CD4-positive, alpha-beta memory T cell (primary cell): ENCODE results near the gene CACNA1E. TPM values are rescaled to one million over a fixed set of nuclear protein-coding genes. Genes with fewer than 3 reads are reported as not detected.

Source experiments
- CTCF ChIA-PET: fragments of 350-600 bp; sonication (Branson Sonifier 250); formaldehyde crosslinking; loops from one replicate; lab custom pipeline; 2021; ENCODE audit warnings: inconsistent platforms; ENCODE audit not compliant: partially characterized antibody; lab: Charles Lee
- POLR2A ChIA-PET: fragments of 350-600 bp; sonication (Branson Sonifier 250); formaldehyde crosslinking; loops from one replicate; lab custom pipeline; 2021; ENCODE audit not compliant: partially characterized antibody; lab: Charles Lee
- DNase-seq, 5 donors: peaks; one replicate each; pipeline versions ENCODE4 v3.0.0 to v3.0.0-alpha.2; 2020 to 2022; ENCODE audit warnings: mixed read lengths in 1 of 5
- H3K27ac ChIP-seq: one replicate; pipeline ENCODE4 v1.7.0; 2013; ENCODE audit warnings: low read depth, low read length
- H3K27me3 ChIP-seq: 2 replicates; pipeline ENCODE4 v1.7.0; 2013; ENCODE audit warnings: mild to moderate bottlenecking, low read length, moderate library complexity; ENCODE audit not compliant: insufficient read depth
- H3K36me3 ChIP-seq: 2 replicates; pipeline ENCODE4 v1.7.0; 2013; ENCODE audit warnings: mild to moderate bottlenecking, low read length, moderate library complexity; ENCODE audit not compliant: insufficient read depth
- H3K4me1 ChIP-seq: 2 replicates; pipeline ENCODE4 v1.7.0; 2013; ENCODE audit warnings: mild to moderate bottlenecking, low read length, moderate library complexity; ENCODE audit not compliant: insufficient read depth
- H3K4me3 ChIP-seq, 2 donors: one replicate each; pipeline ENCODE4 v1.7.0; 2013; ENCODE audit warnings: low read length in 2 of 2, mild to moderate bottlenecking in 1 of 2
- H3K9me3 ChIP-seq, 2 donors: one replicate each; pipeline ENCODE4 v1.7.0; 2013; ENCODE audit warnings: low read length in 2 of 2, control low read depth in 1 of 2; ENCODE audit not compliant: control insufficient read depth in 1 of 2
- H3K27ac Mint-ChIP-seq, 7 donors: one replicate each; pipeline ENCODE4 v1.8.0; 2020 to 2021; ENCODE audit warnings: mixed read lengths in 7 of 7, mild to moderate bottlenecking in 6 of 7, inconsistent platforms in 3 of 7, moderate library complexity in 3 of 7
- H3K27me3 Mint-ChIP-seq, 2 donors: one replicate each; pipeline ENCODE4 v1.8.0; 2020 to 2021; ENCODE audit warnings: mixed read lengths in 2 of 2
- H3K36me3 Mint-ChIP-seq, 2 donors: one replicate each; pipeline ENCODE4 v1.8.0; 2020 to 2021; ENCODE audit warnings: mixed read lengths in 2 of 2, inconsistent platforms in 1 of 2, mild to moderate bottlenecking in 1 of 2
- H3K4me1 Mint-ChIP-seq, 4 donors: one replicate each; pipeline ENCODE4 v1.8.0; 2020 to 2021; ENCODE audit warnings: mixed read lengths in 4 of 4, mild to moderate bottlenecking in 1 of 4
- H3K4me3 Mint-ChIP-seq, 8 donors: one replicate each; pipeline ENCODE4 v1.8.0; 2020 to 2021; ENCODE audit warnings: mixed read lengths in 8 of 8, mild to moderate bottlenecking in 7 of 8, moderate library complexity in 6 of 8, inconsistent platforms in 3 of 8
- H3K9me3 Mint-ChIP-seq, 8 donors: one replicate each; pipeline ENCODE4 v1.8.0; 2020 to 2021; ENCODE audit warnings: mixed read lengths in 8 of 8, mild to moderate bottlenecking in 5 of 8, inconsistent platforms in 3 of 8, moderate library complexity in 1 of 8
- intact Hi-C: fragments of 100-400 bp; cut with micrococcal nuclease; formaldehyde crosslinking; loops from one replicate; pipeline ENCODE4 v1.15.1; 2023
- polyA plus RNA-seq, 2 donors: library from polyadenylated mRNA; unstranded; fragments of 300-500 nt; fragmentation: Illumina TruSeq; gene quantifications; one replicate each; pipeline ENCODE4 v1.2.3, GENCODE V29; 2021
- total RNA-seq, 2 experiments: library from RNA; stranded (reverse); gene quantifications; one replicate each; pipeline ENCODE4 v1.2.3, GENCODE V29; 2021

Gene CACNA1E
- total and polyA plus RNA-seq, 4 experiments from 2014 or later, result not detected

DNA sequence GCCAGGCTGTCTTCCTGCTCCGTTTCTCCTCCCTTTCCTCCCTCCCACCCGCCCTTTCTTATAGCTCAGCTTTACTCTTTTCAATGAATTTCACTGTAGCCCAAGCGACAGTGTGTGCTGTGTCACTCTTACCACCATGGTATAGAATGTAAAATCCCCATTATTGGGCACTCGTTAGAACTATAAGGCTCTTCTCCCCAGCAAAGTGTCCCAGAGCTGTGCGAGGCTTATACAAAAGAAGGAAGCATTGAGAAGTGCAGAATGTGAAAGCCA, 192.5 kb downstream of the CACNA1E start:
- H3K27me3 ChIP-seq, result no peaks in the 10 kb centered on the region
- H3K4me1 ChIP-seq, result no peaks in the 10 kb centered on the region
- ChIA-PET POLR2A (no interaction called here), CTCF (no interaction called here)
- Mint-ChIP-seq H3K4me1 (no peaks in the 10 kb centered on the region), H3K27me3 (peaks cover 15 to 21% of the 10 kb centered on the region in 2 donors), H3K36me3 (no peaks in the 10 kb centered on the region), H3K9me3 (peaks cover 0 to 8% (median 3%) of the 10 kb centered on the region in 8 donors), H3K4me3 (no peak overlapping the region), H3K27ac (no peak overlapping the region)
- no peaks in the 10 kb centered on the region for H3K36me3 ChIP-seq
- no peak overlapping the region for H3K4me3 ChIP-seq
- intact Hi-C loops, result loop anchor here (10.0 kb wide), 1 partner anchor 379 kb away; no protein-coding TSS in a partner anchor
- no peak for DNase-seq
- H3K9me3 ChIP-seq, result no peaks in the 10 kb centered on the region
- H3K27ac ChIP-seq, result no peak overlapping the region

GRCh38 chr1:181676269-181676668, 193.0 kb downstream of the CACNA1E start:
- no peak for DNase-seq
- Histone ChIP-seq H3K9me3 (no peaks in the 10 kb centered on the region), H3K27ac (no peak overlapping the region), H3K4me1 (no peaks in the 10 kb centered on the region), H3K4me3 (no peak overlapping the region), H3K36me3 (no peaks in the 10 kb centered on the region), H3K27me3 (no peaks in the 10 kb centered on the region)
- H3K4me3 Mint-ChIP-seq, result no peak overlapping the region
- no peak overlapping the region for H3K27ac Mint-ChIP-seq
- ChIA-PET POLR2A (no interaction called here), CTCF (no interaction called here)
- peaks cover 0 to 7% (median 3%) of the 10 kb centered on the region in 8 donors for H3K9me3 Mint-ChIP-seq
- peaks cover 15 to 21% of the 10 kb centered on the region in 2 donors for H3K27me3 Mint-ChIP-seq
- H3K4me1 Mint-ChIP-seq, result no peaks in the 10 kb centered on the region
- no peaks in the 10 kb centered on the region for H3K36me3 Mint-ChIP-seq
- intact Hi-C loops, result loop anchor here (10.0 kb wide), 1 partner anchor 379 kb away; no protein-coding TSS in a partner anchor

- Histone ChIP-seq H3K27me3 (no peaks in the 10 kb centered on the region), H3K4me1 (no peaks in the 10 kb centered on the region), H3K9me3 (no peaks in the 10 kb centered on the region), H3K36me3 (no peaks in the 10 kb centered on the region), H3K4me3 (no peak overlapping the region), H3K27ac (no peak overlapping the region)
- Mint-ChIP-seq H3K36me3 (no peaks in the 10 kb centered on the region), H3K27ac (peak overlapping the region in 1 of 7 donors; percentile 65), H3K4me1 (no peaks in the 10 kb centered on the region), H3K9me3 (no peaks in the 10 kb centered on the region), H3K27me3 (peaks cover 6 to 7% of the 10 kb centered on the region in 2 donors), H3K4me3 (no peak overlapping the region)
- intact Hi-C loops, result no loop called here
- ChIA-PET POLR2A (no interaction called here), CTCF (no interaction called here)
- DNase-seq, result no peak
Observed at GRCh38 chr1:181680332-181680731, 197.0 kb downstream of the CACNA1E start.

DNA sequence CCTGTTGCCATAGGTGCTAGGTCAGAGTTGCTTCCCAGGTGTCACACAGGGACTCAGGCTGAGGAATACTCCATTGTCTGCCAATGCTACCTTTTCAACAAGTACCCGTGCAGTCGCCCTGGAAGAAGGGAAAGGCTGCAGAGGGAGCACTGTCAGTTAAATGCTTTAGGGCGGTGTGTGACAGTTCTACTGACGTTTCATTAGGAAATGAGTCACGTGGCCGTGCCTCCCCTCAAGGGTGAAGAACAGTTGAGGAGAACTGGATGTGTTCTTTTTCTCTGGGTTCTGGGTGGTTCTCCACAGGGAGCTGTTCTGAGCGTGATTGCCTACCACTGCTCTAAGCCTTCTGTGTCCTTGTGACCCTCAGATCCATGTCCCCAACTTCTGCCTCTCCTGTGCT, 197.6 kb downstream of the CACNA1E start:
- H3K4me1 Mint-ChIP-seq, result no peaks in the 10 kb centered on the region
- no peaks in the 10 kb centered on the region for H3K36me3 ChIP-seq
- no peak overlapping the region for H3K27ac Mint-ChIP-seq
- no peaks in the 10 kb centered on the region for H3K9me3 Mint-ChIP-seq
- H3K9me3 ChIP-seq, result no peaks in the 10 kb centered on the region
- H3K27me3 Mint-ChIP-seq, result peaks cover 5 to 7% of the 10 kb centered on the region in 2 donors
- H3K27me3 ChIP-seq, result no peaks in the 10 kb centered on the region
- H3K4me3 ChIP-seq, result no peak overlapping the region
- ChIA-PET CTCF (no interaction called here), POLR2A (no interaction called here)
- H3K4me3 Mint-ChIP-seq, result no peak overlapping the region
- H3K27ac ChIP-seq, result no peak overlapping the region
- intact Hi-C loops, result no loop called here
- no peaks in the 10 kb centered on the region for H3K36me3 Mint-ChIP-seq
- no peaks in the 10 kb centered on the region for H3K4me1 ChIP-seq
- DNase-seq, result no peak

- Mint-ChIP-seq H3K4me1 (no peaks in the 10 kb centered on the region), H3K36me3 (no peaks in the 10 kb centered on the region), H3K27me3 (peaks cover 0 to 9% of the 10 kb centered on the region in 2 donors), H3K27ac (no peak overlapping the region), H3K4me3 (no peak overlapping the region), H3K9me3 (peaks cover 0 to 10% (median under 1%) of the 10 kb centered on the region in 8 donors)
- Histone ChIP-seq H3K9me3 (no peaks in the 10 kb centered on the region), H3K4me3 (no peak overlapping the region), H3K27ac (no peak overlapping the region), H3K36me3 (no peaks in the 10 kb centered on the region), H3K27me3 (no peaks in the 10 kb centered on the region), H3K4me1 (no peaks in the 10 kb centered on the region)
- POLR2A ChIA-PET, result no interaction called here
- intact Hi-C loops, result no loop called here
- CTCF ChIA-PET, result no interaction called here
- DNase-seq, result no peak
Observed at GRCh38 chr1:181685211-181685610, 201.9 kb downstream of the CACNA1E start.

DNA sequence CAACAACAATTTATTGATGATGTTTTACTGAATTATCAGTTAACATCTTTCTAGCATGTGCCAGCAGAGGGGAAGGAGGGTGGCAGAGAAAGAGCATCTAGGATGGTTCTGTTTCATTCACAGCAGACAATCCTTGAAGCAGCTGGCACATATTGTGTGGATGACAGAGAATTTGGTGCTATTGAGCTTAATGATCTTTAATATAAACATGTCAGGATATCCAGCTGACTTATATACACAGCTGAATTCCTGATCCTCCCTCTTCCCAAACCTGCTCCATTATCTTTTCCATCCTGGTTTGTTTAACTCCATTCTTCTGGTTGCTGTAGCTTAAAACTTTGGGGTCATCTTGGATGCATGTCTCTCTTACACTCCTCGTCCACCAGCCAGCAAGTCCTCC, 218.6 kb downstream of the CACNA1E start:
- no peaks in the 10 kb centered on the region for H3K4me1 Mint-ChIP-seq
- no peak overlapping the region for H3K4me3 Mint-ChIP-seq
- peaks cover 0 to 1% (median 0%) of the 10 kb centered on the region in 8 donors for H3K9me3 Mint-ChIP-seq
- DNase-seq, result no peak
- Histone ChIP-seq H3K36me3 (no peaks in the 10 kb centered on the region), H3K27ac (no peak overlapping the region), H3K4me3 (no peak overlapping the region), H3K27me3 (no peaks in the 10 kb centered on the region), H3K9me3 (no peaks in the 10 kb centered on the region), H3K4me1 (no peaks in the 10 kb centered on the region)
- CTCF ChIA-PET, result no interaction called here
- no peaks in the 10 kb centered on the region for H3K36me3 Mint-ChIP-seq
- POLR2A ChIA-PET, result no interaction called here
- intact Hi-C loops, result no loop called here
- H3K27ac Mint-ChIP-seq, result no peak overlapping the region
- peaks cover 3 to 4% of the 10 kb centered on the region in 2 donors for H3K27me3 Mint-ChIP-seq

- DNase-seq, result no peak
- intact Hi-C loops, result no loop called here
- no peaks in the 10 kb centered on the region for H3K9me3 ChIP-seq
- CTCF ChIA-PET, result no interaction called here
- no peak overlapping the region for H3K27ac Mint-ChIP-seq
- H3K27me3 ChIP-seq, result no peaks in the 10 kb centered on the region
- H3K4me1 ChIP-seq, result no peaks in the 10 kb centered on the region
- no peaks in the 10 kb centered on the region for H3K36me3 ChIP-seq
- H3K36me3 Mint-ChIP-seq, result no peaks in the 10 kb centered on the region
- POLR2A ChIA-PET, result no interaction called here
- no peak overlapping the region for H3K27ac ChIP-seq
- no peak overlapping the region for H3K4me3 ChIP-seq
- peaks cover 5 to 7% of the 10 kb centered on the region in 2 donors for H3K27me3 Mint-ChIP-seq
- peaks cover 0 to 3% (median under 1%) of the 10 kb centered on the region in 8 donors for H3K9me3 Mint-ChIP-seq
- no peaks in the 10 kb centered on the region for H3K4me1 Mint-ChIP-seq
- H3K4me3 Mint-ChIP-seq, result no peak overlapping the region
Observed at GRCh38 chr1:181704546-181704945, 221.2 kb downstream of the CACNA1E start.

GRCh38 chr1:181711820-181712219, 228.5 kb downstream of the CACNA1E start:
- Mint-ChIP-seq H3K4me1 (no peaks in the 10 kb centered on the region), H3K4me3 (no peak overlapping the region), H3K36me3 (no peaks in the 10 kb centered on the region), H3K9me3 (peaks cover 0 to 4% (median under 1%) of the 10 kb centered on the region in 8 donors), H3K27ac (no peak overlapping the region), H3K27me3 (peaks cover 5 to 8% of the 10 kb centered on the region in 2 donors)
- intact Hi-C loops, result no loop called here
- CTCF ChIA-PET, result no interaction called here
- H3K27me3 ChIP-seq, result no peaks in the 10 kb centered on the region
- no peak for DNase-seq
- no peaks in the 10 kb centered on the region for H3K9me3 ChIP-seq
- POLR2A ChIA-PET, result no interaction called here
- H3K27ac ChIP-seq, result no peak overlapping the region
- H3K4me3 ChIP-seq, result no peak overlapping the region
- H3K4me1 ChIP-seq, result no peaks in the 10 kb centered on the region
- no peaks in the 10 kb centered on the region for H3K36me3 ChIP-seq
